ENCODE results near the gene BMP8B. TPM values are rescaled to one million over a fixed set of nuclear protein-coding genes. Genes with fewer than 3 reads are reported as not detected.
"Not testable (repeated sequence)": the region's sequence is repeated elsewhere in the genome, so short reads cannot be mapped to it uniquely, and the experiment has no call there.

BMP8B gene
- total and polyA plus RNA-seq, 2 of the 8 experiments (the other 6 are each of a cell fraction or from before 2014, with no cell fraction given) = 0.37 to 0.50 TPM

DNA sequence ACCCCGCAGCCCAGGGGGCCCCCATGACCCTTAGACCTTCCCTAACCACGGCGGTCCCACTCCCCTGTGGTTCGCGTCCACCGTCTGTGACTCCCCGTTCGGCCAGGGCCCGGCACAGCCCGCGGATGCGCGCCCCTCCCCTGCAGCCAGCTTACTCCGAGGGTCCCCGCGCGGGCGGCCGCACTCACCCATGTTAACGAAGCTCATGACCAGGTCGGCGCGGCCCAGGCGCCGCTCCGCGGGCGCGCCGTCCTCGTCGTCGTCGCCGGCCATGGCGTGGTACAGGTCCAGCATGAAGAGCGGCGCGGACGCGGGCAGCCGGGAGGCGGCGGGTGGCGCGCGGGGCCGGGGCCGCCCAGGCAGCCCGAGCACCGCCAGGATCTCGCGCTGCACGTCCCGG is 701 bp downstream of the BMP8B start:
- H2BK12ac ChIP-seq (ENCODE audit: low read depth, low read length); H4K8ac ChIP-seq (ENCODE audit: extremely low read depth, insufficient read depth, low read length); FAIRE-seq; H3K36me3 ChIP-seq (ENCODE audit: control insufficient read depth in 2 of 4, insufficient read depth in 4 of 4, low read length in 3 of 4); H3K79me2 ChIP-seq (ENCODE audit: control insufficient read depth in 1 of 2, insufficient read depth in 2 of 2, low read length in 2 of 2); H3K14ac ChIP-seq (ENCODE audit: insufficient read length); H3K27ac ChIP-seq (ENCODE audit: low read depth, low read length); H3K18ac ChIP-seq (ENCODE audit: extremely low read depth, low read length); H3K4me1 ChIP-seq (replicated peaks in 1 of 4; ENCODE audit: control insufficient read depth in 3 of 4, insufficient read depth in 4 of 4, low read length in 3 of 4); H2AFZ ChIP-seq (ENCODE audit: low read length); H3K23ac ChIP-seq (ENCODE audit: insufficient read length); H3K56ac ChIP-seq (replicated peaks; ENCODE audit: insufficient read length, low read depth, low read length); H4K91ac ChIP-seq (replicated peaks; ENCODE audit: insufficient read length, low read length); H2BK20ac ChIP-seq (ENCODE audit: low read length); H2BK15ac ChIP-seq (ENCODE audit: low read length); H2AK5ac ChIP-seq (ENCODE audit: low read depth, low read length); H3K79me1 ChIP-seq (ENCODE audit: low read depth, low read length); H2BK5ac ChIP-seq (ENCODE audit: low read depth, low read length); H4K20me1 ChIP-seq (replicated peaks in 1 of 2; ENCODE audit: control insufficient read depth in 1 of 2, insufficient read depth in 2 of 2, low read length in 2 of 2); H2BK120ac ChIP-seq (replicated peaks; ENCODE audit: low read depth, low read length); H3K4ac ChIP-seq (replicated peaks; ENCODE audit: insufficient read length, low read depth, low read length); H3K23me2 ChIP-seq (ENCODE audit: low read depth, low read length); H3K9ac ChIP-seq (replicated peaks in 1 of 4; ENCODE audit: extremely low read depth in 1 of 4, low read depth in 3 of 4, low read length in 3 of 4); DNase-seq (ENCODE audit: low read depth in 1 of 2, low spot score in 2 of 2); H3K9me3 ChIP-seq (ENCODE audit: insufficient read depth in 2 of 2, low read depth in 1 of 2, low read length in 1 of 2); H4K5ac ChIP-seq (ENCODE audit: insufficient read length, low read depth, low read length): not testable (repeated sequence)
- Histone ChIP-seq H3K4me3 (ENCODE audit: extremely low read depth in 1 of 4, insufficient read depth in 2 of 4, low read depth in 3 of 4, low read length in 4 of 4) (peak overlapping the region in 1 of 4 experiments; percentile 34; a peak in 1 of 8 replicates), H3K4me2 (ENCODE audit: insufficient read depth in 1 of 2, low read depth in 2 of 2, low read length in 2 of 2) (peak overlapping the region in 1 of 2 experiments; percentile 38; a peak in 3 of 4 replicates), H3K27me3 (replicated peaks in 1 of 4; ENCODE audit: control insufficient read depth in 3 of 4, extremely low read depth in 1 of 4, insufficient read depth in 3 of 4, low read length in 3 of 4) (peaks cover 34 to 62% (median 47%) of the 10 kb centered on the region in 4 experiments)
- TF ChIP-seq SUZ12 (IDR thresholded peaks at IDR 0.05; ENCODE audit: low read length) = peak; percentile 73; the same call in 1 of the 2 replicates
- peak; percentile 77 for TF ChIP-seq EZH2 (IDR thresholded peaks at IDR 0.05; ENCODE audit: low read depth, low read length, severe bottlenecking)
- TF ChIP-seq, protein P1, sequence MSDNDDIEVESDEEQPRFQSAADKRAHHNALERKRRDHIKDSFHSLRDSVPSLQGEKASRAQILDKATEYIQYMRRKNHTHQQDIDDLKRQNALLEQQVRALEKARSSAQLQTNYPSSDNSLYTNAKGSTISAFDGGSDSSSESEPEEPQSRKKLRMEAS (IDR thresholded peaks at IDR 0.05) = peak; percentile 21; the same call in 1 of the 2 replicates
- POLR2A ChIA-PET (ENCODE audit: partially characterized antibody) = interaction anchor here (1.0 to 1.9 kb wide), 3 partner anchors 12 to 114 kb away, joined by 3 to 5 read pairs (median 3); no protein-coding TSS in a partner anchor
- 9% methylated on average over 23 of the region's 55 CpGs; no CpG with 5 or more reads in 1 of the 2 experiments for WGBS, 2 experiments (ENCODE audit: extremely low coverage in 1 of 2, insufficient coverage in 1 of 2, insufficient read length in 1 of 2, insufficient replicate concordance in 2 of 2, low coverage in 1 of 2, low lambda C conversion rate in 2 of 2, missing lambda C conversion rate in 1 of 2)
- CTCF ChIA-PET (ENCODE audit: partially characterized antibody) = interaction anchor here (0.6 to 1.7 kb wide), 2 partner anchors 12 to 68 kb away, joined by 3 to 5 read pairs; no protein-coding TSS in a partner anchor
